HG02571 (cell line): ENCODE measurements around the gene MTSS2.
"Not testable (repeated sequence)": the region's sequence is repeated elsewhere in the genome, so short reads cannot be mapped to it uniquely, and the experiment has no call there.

Source experiments
- ATAC-seq: cut with Tn5 transposase; IDR thresholded peaks from one replicate; pipeline ENCODE4 v1.9.1; 2021; ENCODE audit warnings: mild to moderate bottlenecking, moderate library complexity; ENCODE audit not compliant: unreplicated experiment

Gene MTSS2

DNA sequence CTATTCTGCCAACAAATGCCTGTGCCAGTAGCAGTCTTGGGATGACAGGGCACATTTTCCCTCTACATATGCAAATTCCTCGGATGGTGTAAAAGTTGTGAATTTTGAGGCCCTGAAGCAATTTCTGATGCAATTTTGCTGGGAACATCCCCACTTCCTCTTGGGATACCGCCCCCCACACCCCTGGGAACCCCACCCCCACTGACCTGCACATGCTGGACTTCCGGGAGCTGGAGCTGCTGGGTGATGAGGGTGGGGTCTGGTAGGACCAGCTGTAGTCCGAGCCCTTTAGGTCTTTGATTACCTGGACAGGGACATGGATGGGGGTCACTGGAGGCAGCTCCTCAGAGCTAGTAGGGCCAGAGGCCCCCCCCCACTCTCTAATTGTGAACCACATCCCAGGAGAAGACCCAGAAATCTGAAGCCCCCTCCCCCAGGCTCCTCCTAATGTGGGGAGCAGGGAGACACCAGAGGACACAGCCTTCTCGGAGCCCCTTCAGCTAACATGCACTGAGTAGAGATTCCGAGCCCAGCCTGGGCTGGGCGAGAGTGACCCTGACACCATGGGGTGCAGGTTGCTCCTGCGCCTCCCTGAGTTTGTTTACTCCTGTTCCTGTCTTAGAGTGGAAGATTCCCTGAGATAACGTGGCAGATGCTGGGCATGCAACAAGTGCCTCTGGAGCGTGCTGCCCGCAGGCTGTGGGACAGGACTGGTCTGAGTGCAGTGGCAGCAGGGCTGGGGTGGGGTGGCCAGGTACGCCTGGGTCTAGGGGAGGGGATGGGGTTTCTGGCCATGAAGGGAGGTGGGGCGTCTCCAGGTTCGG, 9.0 kb downstream of the MTSS2 start:
- ATAC-seq = no peak

GRCh38 chr16:70675851-70676513, 9.9 kb downstream of the MTSS2 start:
- ATAC-seq = no peak

DNA sequence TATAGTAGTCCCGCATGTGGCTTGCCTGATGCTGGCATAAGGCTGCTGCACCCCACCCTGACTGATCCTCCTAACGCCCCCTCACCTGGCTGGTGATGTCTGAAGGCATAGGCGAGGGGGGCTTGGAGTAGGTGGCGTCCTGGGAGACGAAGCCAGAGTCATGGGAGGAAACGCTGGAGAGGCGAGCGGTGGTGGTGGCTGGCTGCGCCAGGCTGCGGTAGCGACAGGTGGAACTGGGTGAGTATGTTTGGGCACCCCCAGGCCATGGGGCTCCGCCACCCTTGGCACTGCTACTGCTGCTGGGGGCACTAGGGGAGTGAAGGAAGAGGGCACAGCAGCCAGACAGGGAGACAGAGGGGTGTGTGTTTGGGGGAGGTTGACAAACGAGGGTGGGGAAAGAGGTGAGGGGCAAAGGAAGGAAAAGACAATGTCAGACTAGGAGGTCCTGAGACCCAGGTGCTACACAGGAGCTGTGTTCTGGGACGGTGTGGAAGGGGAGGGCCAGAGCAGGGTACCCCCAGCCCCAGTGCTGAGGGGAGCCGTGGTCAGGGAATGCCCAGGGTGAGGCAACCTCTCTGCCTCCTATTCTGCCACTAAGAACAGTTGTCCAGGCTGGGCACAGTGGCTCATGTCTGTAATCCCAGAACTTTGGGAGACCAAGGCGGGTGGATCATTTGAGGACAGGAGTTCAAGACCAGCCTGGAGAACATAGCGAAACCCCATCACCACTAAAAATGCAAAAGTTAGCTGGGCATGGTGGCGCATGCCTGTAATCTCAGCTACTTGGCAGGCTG, 11.4 kb downstream of the MTSS2 start:
- no peak for ATAC-seq

GRCh38 chr16:70670938-70671337, 14.9 kb downstream of the MTSS2 start:
- ATAC-seq = not testable (repeated sequence)

- no peak for ATAC-seq
Observed at GRCh38 chr16:70670175-70670574, 15.7 kb downstream of the MTSS2 start.

- ATAC-seq = no peak
Observed at GRCh38 chr16:70665806-70666735, 19.8 kb downstream of the MTSS2 start.

DNA sequence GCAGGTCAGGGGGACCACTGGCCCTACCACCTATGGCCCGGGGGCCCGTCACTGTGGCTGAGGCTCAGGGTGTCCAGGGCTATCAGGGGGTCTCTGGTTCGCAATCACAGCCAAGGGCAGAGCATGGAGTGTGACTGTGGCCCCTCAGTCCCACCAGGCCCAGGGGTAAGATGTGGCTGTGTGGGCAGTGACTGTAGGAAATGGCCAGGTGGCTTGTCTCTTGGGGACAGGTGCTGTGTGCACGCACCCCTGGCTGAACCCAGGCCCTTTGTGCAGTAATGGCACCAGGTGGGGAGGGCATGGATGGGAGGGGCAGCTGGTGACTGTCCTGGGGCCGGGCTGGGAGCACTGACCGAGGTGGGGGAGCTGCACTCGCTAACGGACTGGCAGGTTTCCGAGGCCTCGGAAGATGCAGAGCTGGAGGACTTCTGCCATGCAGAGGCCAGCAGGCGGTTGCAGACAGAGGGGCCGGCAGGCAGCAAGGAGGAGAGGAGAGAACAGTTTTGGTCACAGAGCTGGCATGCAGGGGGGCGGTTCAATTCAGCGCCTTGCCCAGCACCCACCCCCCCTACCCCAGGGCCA, 20.6 kb downstream of the MTSS2 start:
- ATAC-seq = no peak

DNA sequence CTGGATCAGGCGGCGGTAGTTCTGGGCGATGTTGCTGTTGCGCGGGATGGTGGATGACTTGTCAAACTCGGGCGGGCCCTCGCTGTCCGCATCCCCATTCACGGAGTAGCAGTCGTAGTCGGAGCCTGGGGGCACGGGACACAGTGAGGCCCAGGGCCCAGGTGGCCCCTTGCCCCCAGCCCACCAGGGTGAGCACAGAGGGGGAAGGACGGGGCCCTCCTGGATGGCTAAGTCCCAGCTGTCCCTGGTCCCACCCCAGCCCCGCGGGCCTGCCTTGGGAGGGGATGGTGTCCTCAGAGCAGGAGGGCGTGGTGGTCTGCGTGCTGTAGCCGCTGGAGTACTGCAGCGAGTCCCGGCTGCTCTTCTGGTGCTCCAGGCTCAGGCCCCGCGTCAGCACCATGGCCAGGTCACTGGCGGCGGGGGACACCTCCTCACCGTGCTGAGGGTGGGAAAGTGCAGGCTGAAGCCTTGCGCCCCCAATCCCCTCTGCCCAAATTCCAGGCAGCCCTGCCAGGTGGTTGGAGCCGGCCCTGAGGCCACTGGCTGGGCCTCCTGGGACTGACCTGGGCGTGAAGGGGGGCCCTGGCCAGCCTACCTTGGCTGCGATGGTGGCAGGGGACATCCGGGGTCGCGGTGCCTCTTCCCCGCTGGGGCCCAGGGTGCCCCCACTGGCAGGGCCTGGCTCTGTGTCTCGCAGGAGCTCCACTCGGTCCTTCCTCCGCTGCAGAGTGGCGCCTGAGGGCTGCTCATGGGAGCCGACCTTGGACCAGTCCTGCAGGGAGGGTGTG, 21.3 kb downstream of the MTSS2 start:
- no peak for ATAC-seq

DNA sequence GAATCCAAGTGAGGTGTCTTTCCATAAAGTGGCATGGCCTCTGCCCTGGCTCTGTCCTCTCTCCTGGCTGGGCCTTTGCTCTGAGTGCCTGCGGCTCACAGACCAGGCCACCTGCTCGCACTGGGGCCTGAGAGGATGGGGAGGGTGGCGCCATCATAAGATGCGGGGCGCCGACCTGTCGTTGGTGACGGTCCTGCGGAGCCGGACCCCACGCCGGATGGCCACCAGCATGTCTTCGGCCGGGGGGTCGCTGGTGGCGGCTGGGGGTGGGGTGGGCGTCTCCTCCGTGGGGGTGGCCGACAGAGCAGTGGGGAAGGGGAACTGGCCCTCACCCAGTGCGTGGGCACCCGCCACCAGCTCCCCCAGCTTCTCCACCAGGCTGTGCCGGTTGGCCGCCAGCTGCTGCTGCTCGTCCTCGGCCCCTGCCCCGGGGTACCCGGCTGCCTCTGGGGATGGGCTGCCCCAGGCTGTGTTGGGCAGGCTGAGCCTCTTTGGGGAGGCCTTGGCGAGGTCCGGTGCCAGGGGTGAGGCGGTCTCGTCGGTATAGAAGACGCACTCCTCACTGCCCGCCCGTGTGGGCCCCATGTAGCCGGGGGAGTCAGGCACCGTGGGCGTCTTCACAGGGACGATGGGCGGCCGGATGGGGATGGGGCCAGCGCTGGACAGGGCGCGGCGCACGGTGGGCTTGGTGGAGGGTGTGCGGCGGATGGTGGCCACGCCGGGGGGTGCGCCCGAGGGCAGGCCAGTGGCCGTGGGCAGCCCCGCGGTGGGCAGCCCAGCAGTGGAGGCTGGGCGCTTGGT, 22.1 kb downstream of the MTSS2 start:
- no peak for ATAC-seq

DNA sequence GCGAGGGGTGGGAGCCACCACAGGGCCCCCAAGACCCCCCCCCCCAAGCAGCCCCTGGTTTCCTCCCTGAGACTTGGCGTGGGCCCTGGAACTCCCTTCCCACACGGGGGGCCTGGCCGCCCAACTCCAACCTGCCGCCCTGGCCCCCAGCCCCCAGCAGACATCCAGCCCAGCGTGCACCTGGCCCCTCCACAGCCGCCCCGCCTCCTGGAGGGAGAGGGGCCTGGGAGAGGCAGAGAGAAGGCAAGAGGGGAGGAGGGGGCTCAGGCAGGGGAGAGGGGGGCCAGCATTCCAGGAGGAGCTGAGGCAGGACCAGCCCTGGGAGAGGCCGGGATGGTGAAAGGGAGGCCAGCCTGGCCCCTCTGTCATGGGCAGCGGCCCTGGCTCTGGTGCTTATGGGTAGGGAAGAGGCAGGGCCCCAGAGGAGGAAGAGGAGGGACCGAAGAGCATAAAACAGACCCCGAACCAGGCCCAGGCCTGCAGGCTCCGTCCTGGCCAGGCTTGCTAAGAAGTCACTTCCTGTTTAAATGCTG, 22.8 kb downstream of the MTSS2 start:
- ATAC-seq = no peak

DNA sequence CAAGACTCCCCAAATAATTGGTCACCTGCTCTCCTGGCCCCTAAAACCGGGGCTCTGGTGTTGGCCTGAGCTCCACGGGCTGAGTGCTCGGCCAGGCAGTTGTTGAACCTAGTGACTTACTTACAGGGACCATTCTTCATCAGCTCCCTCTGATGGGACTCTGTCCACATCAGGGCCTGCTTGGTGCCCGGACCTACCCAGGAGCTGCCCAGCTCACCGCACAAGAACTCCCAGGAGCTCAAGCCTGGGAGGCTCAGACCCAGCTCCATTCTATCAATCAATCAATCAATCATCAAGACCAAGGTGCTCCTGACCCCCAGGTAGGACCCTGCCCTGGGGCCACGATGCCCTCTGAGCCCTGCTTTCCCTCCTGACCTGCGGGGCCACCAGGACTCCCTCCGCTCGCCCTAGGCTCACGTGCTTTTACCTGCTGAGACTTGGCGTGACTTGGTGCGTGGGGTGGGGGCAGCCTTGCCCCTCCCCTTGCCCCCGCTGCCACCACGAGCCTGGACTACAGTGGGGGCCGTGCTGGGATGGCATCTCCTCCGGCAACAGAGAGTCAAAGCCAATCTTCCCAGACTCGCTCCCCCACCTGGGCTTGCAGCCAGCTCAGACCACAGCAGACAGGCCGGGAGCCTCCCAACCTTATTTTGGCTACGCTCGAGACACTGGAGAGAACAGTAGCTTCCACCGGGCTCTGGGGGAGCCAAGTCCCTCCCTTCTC, 23.8 kb downstream of the MTSS2 start:
- ATAC-seq = no peak

DNA sequence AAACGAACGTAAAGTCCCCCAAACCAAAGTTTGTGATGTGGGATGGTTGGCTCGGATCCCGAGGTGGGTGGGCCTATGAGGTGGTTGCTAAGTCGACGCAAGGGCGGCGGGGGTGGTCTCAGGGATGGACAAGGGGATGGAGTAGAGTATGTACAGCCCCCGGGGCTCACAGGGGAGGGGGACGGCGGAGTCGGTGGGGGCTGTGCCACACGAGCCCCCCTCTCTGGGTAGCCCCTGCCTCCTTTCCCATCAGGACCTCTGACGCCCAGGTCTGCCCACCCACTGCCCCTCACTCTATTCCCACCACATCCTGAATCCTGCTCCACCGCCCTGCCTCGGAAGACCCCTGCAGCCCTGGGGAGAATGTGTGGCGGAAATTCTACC, 24.3 kb downstream of the MTSS2 start:
- no peak for ATAC-seq

- ATAC-seq = no peak
Observed at GRCh38 chr16:70660672-70661350, 25.0 kb downstream of the MTSS2 start.

DNA sequence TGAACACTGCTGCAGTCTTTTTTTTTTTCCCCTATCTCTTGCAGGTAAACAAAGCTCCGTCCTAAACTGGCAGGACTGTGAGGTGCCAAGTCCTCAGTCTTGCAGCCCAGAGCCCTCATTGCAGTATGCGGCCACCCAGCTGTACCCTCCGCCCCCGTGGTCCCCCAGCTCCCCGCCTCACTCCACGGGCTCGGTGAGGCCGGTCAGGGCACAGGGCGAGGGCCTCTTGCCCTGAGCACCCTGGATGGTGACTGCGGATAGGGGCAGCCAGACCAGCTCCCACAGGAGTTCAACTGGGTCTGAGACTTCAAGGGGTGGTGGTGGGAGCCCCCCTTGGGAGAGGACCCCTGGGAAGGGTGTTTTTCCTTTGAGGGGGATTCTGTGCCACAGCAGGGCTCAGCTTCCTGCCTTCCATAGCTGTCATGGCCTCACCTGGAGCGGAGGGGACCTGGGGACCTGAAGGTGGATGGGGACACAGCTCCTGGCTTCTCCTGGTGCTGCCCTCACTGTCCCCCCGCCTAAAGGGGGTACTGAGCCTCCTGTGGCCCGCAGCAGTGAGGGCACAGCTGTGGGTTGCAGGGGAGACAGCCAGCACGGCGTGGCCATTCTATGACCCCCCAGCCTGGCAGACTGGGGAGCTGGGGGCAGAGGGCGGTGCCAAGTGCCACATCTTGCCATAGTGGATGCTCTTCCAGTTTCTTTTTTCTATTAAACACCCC, 25.7 kb downstream of the MTSS2 start:
- ATAC-seq = no peak

DNA sequence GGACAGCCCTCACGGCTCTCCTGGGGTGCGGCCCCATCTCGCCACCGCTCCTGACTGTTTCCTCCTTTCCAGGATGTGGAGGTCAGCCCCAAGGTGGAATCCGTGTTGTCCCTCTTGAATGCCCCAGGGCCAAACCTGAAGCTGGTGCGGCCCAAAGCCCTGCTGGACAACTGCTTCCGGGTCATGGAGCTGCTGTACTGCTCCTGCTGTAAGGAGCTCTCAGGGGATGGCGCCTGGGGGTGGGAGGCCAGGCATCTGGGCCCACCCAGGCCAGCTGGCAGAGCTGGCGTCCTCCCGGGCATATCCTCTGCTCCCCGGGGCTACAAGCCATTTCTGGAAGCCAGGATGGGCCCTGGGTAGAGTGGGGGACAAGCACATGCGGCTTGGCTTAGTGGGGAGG, 26.3 kb downstream of the MTSS2 start:
- no peak for ATAC-seq

- ATAC-seq = no peak
Observed at GRCh38 chr16:70658921-70659320, 26.9 kb downstream of the MTSS2 start.

DNA sequence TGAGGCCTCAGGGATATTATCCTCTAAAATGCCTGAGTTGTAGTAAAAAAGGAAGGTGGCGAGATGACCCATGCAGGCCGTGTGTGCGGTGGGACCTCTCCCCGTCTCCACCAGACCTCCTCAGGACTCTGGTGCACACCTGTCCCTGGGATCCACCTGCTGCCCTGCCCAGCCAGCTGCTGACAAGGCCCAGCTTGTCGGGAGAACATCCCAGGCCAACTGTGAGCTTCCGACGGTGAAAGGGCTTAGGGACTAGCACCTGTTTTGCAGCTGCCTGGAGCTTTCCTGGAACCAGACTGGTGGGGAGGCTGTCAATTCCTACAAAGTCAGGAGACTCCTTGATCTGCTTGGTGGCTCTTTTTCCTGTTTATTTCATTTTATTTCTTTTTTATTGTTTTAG, 27.9 kb downstream of the MTSS2 start:
- ATAC-seq = no peak
